HepG2 (cell line): Measurements from ENCODE around the gene LRPPRC. TPM values are rescaled to one million over a fixed set of nuclear protein-coding genes. Genes with fewer than 3 reads are reported as not detected.
A peak's percentile ranks its signal among the peaks of the same experiment; 100 is the strongest.

Source experiments
- MED13 ChIP-seq: sonication (generic); formaldehyde crosslinking; IDR thresholded peaks from 2 replicates; pipeline ENCODE4 v1.5.0; 2020; ENCODE audit warnings: missing genetic modification reagents
- SRSF4 ChIP-seq: fragments of 200-400 bp; formaldehyde crosslinking; IDR thresholded peaks from one replicate; pipeline ENCODE4 v1.6.1; 2018; ENCODE audit warnings: mild to moderate bottlenecking, low read depth, low read length, moderate library complexity; ENCODE audit not compliant: poor library complexity, severe bottlenecking
- ZNF317 ChIP-seq: sonication (generic); formaldehyde crosslinking; IDR thresholded peaks from 2 replicates; pipeline ENCODE4 v1.5.0; 2020; ENCODE audit warnings: mild to moderate bottlenecking, missing genetic modification reagents
- ZNF652 ChIP-seq: IDR thresholded peaks from 2 replicates; pipeline ENCODE4 v1.6.1; 2016; ENCODE audit warnings: low read depth, borderline replicate concordance
- polyA plus RNA-seq, 8 experiments: library from polyadenylated mRNA; depleted of rRNA in 3 of 8; stranded (reverse) in 7 of 8; unstranded in 1 of 8; fragments of >200 nt; fragmentation: Illumina TruSeq in 4 of 8; extraction: Trizol in 4 of 8; gene quantifications; 2 replicates each; pipeline versions ENCODE4 v1.2.1 to v1.2.3, GENCODE V29; 2011 to 2016; ENCODE audit warnings: low read depth in 4 of 8, missing spikeins in 1 of 8, mixed read lengths in 1 of 8; ENCODE audit not compliant: insufficient read depth in 1 of 8
- total RNA-seq, 5 experiments: library from RNA; depleted of rRNA; stranded (reverse); fragments of >200 nt; fragmentation: Illumina TruSeq; extraction: Trizol; gene quantifications; 2 replicates each; pipeline ENCODE4 v1.2.3, GENCODE V29; 2016; ENCODE audit warnings: low read depth in 1 of 5
- TF ChIP-seq, protein P1 (sequence below): sonication (generic); formaldehyde crosslinking; IDR thresholded peaks from 2 replicates; pipeline ENCODE4 v1.9.0; 2021; ENCODE audit warnings: mild to moderate bottlenecking, missing genetic modification reagents
- TF ChIP-seq, protein P2 (sequence below): sonication (generic); formaldehyde crosslinking; IDR thresholded peaks from 2 replicates; pipeline ENCODE4 v1.5.0; 2020; ENCODE audit warnings: missing genetic modification reagents
- TF ChIP-seq, protein P3 (sequence below): sonication (generic); formaldehyde crosslinking; IDR thresholded peaks from 2 replicates; pipeline ENCODE4 v1.8.1; 2023; ENCODE audit warnings: missing genetic modification reagents, inconsistent platforms, borderline replicate concordance
- TF ChIP-seq, protein P4 (sequence below): sonication (generic); formaldehyde crosslinking; IDR thresholded peaks from 2 replicates; pipeline ENCODE4 v1.5.0; 2020; ENCODE audit warnings: missing genetic modification reagents
- TF ChIP-seq, protein P5 (sequence below): fragments of 450-650 bp; IDR thresholded peaks from 2 replicates; pipeline ENCODE4 v1.6.1; 2017

LRPPRC gene
- total and polyA plus RNA-seq, 2 of the 13 experiments (the other 11 are each of a cell fraction or from before 2014, with no cell fraction given) = 117 to 167 TPM

DNA sequence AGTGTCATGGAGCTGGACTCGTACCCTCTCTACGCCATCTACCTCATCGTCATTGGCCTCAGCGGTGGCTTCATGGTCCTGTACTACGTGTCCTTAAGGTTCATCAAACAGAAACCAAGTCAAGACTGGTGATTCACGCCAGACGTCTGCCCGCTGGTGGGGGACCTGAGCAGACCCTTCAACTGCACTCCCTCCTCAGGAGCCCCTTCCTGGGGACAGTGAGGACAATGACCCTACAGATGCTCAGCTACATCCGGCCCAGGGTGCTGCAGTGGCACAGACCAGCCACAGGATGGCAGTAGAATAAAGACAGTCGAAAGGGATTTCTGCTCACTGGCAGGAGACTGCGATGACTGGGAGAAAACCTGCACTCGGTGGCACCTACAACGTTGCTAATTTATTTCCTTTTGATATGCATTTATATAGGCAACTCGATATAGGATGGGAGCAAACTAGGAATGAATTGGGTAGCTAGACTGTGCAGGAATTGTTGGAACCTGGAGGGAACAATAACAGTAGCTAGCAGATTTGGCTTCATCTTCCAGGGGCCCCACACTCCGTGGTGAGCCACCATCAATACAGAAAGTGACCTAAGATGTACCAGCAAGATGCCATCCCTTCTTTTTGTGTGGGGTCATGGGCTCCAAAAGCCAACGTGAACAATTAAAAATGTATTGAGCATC is 117.9 kb downstream of the LRPPRC start (continued):
- TF ChIP-seq, protein P1, sequence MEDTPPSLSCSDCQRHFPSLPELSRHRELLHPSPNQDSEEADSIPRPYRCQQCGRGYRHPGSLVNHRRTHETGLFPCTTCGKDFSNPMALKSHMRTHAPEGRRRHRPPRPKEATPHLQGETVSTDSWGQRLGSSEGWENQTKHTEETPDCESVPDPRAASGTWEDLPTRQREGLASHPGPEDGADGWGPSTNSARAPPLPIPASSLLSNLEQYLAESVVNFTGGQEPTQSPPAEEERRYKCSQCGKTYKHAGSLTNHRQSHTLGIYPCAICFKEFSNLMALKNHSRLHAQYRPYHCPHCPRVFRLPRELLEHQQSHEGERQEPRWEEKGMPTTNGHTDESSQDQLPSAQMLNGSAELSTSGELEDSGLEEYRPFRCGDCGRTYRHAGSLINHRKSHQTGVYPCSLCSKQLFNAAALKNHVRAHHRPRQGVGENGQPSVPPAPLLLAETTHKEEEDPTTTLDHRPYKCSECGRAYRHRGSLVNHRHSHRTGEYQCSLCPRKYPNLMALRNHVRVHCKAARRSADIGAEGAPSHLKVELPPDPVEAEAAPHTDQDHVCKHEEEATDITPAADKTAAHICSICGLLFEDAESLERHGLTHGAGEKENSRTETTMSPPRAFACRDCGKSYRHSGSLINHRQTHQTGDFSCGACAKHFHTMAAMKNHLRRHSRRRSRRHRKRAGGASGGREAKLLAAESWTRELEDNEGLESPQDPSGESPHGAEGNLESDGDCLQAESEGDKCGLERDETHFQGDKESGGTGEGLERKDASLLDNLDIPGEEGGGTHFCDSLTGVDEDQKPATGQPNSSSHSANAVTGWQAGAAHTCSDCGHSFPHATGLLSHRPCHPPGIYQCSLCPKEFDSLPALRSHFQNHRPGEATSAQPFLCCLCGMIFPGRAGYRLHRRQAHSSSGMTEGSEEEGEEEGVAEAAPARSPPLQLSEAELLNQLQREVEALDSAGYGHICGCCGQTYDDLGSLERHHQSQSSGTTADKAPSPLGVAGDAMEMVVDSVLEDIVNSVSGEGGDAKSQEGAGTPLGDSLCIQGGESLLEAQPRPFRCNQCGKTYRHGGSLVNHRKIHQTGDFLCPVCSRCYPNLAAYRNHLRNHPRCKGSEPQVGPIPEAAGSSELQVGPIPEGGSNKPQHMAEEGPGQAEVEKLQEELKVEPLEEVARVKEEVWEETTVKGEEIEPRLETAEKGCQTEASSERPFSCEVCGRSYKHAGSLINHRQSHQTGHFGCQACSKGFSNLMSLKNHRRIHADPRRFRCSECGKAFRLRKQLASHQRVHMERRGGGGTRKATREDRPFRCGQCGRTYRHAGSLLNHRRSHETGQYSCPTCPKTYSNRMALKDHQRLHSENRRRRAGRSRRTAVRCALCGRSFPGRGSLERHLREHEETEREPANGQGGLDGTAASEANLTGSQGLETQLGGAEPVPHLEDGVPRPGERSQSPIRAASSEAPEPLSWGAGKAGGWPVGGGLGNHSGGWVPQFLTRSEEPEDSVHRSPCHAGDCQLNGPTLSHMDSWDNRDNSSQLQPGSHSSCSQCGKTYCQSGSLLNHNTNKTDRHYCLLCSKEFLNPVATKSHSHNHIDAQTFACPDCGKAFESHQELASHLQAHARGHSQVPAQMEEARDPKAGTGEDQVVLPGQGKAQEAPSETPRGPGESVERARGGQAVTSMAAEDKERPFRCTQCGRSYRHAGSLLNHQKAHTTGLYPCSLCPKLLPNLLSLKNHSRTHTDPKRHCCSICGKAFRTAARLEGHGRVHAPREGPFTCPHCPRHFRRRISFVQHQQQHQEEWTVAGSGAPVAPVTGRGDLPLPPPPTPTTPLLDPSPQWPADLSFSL (CRISPR knock-in tag) = no peak
- no peak for TF ChIP-seq SRSF4
- no peak for TF ChIP-seq ZNF652 (CRISPR knock-in tag)
- TF ChIP-seq ZNF317 (CRISPR knock-in tag) = 0 out of 2 replicates have a peak, but pooled peaks have one; percentile 45
- TF ChIP-seq, protein P2, sequence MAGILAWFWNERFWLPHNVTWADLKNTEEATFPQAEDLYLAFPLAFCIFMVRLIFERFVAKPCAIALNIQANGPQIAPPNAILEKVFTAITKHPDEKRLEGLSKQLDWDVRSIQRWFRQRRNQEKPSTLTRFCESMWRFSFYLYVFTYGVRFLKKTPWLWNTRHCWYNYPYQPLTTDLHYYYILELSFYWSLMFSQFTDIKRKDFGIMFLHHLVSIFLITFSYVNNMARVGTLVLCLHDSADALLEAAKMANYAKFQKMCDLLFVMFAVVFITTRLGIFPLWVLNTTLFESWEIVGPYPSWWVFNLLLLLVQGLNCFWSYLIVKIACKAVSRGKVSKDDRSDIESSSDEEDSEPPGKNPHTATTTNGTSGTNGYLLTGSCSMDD (CRISPR knock-in tag) = no peak
- TF ChIP-seq, protein P3, sequence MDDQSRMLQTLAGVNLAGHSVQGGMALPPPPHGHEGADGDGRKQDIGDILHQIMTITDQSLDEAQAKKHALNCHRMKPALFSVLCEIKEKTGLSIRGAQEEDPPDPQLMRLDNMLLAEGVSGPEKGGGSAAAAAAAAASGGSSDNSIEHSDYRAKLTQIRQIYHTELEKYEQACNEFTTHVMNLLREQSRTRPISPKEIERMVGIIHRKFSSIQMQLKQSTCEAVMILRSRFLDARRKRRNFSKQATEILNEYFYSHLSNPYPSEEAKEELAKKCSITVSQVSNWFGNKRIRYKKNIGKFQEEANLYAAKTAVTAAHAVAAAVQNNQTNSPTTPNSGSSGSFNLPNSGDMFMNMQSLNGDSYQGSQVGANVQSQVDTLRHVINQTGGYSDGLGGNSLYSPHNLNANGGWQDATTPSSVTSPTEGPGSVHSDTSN = no peak
- TF ChIP-seq MED13 (CRISPR knock-in tag) = no peak
- TF ChIP-seq, protein P4, sequence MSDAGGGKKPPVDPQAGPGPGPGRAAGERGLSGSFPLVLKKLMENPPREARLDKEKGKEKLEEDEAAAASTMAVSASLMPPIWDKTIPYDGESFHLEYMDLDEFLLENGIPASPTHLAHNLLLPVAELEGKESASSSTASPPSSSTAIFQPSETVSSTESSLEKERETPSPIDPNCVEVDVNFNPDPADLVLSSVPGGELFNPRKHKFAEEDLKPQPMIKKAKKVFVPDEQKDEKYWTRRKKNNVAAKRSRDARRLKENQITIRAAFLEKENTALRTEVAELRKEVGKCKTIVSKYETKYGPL = no peak
- TF ChIP-seq, protein P5, sequence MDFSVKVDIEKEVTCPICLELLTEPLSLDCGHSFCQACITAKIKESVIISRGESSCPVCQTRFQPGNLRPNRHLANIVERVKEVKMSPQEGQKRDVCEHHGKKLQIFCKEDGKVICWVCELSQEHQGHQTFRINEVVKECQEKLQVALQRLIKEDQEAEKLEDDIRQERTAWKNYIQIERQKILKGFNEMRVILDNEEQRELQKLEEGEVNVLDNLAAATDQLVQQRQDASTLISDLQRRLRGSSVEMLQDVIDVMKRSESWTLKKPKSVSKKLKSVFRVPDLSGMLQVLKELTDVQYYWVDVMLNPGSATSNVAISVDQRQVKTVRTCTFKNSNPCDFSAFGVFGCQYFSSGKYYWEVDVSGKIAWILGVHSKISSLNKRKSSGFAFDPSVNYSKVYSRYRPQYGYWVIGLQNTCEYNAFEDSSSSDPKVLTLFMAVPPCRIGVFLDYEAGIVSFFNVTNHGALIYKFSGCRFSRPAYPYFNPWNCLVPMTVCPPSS = no peak
- TF ChIP-seq, all 625 proteins: peak for 87
